Left renal pelvis (tissue), 4 donors: ENCODE data around the gene C1orf185. TPM values are rescaled to one million over a fixed set of nuclear protein-coding genes. Genes with fewer than 3 reads are reported as not detected.
"Not testable (repeated sequence)": the region's sequence is repeated elsewhere in the genome, so short reads cannot be mapped to it uniquely, and the experiment has no call there.

Experiments
- DNase-seq, 4 donors: peaks; one replicate each; pipeline ENCODE4 v3.0.0-alpha.2; 2013; ENCODE audit warnings: low read depth in 4 of 4, low spot score in 3 of 4
- polyA plus RNA-seq, 4 donors: library from polyadenylated mRNA; unstranded; fragments of 120-200 nt; gene quantifications; one replicate each; pipeline ENCODE4 v1.2.1, GENCODE V29; 2013; ENCODE audit not compliant: insufficient read length in 4 of 4

The C1orf185 gene
- polyA plus RNA-seq, result not detected

GRCh38 chr1:51101976-51102375 lies at the start of gene C1orf185:
Gene C1orf185 (plus strand): TSS chr1:51102228. CDS start chr1:51102234, 6 bp downstream.
- no peak for DNase-seq

DNA sequence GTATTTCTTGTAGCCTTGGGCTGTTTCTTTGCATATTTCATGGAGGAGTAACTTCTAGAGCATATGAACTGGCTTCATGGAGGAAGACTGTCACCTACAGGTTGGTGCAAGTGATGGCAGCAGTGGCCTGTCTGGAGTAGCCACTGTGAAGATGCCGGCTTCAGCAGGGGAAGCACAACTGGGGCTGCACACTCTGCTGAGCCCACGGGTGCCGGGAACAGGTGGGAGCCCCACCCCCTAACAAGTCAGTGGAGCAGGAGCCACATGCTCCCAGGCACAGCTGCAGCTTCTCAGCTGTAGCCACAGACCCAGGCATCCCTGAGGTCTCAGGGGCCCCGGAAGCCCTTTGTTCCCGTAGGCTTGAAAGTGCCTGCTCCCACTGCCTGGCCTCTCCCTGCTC lies 43.2 kb upstream of the C1orf185 start:
- no peak for DNase-seq

- DNase-seq, result no peak
Observed at GRCh38 chr1:51061231-51061918, 40.7 kb upstream of the C1orf185 start.

GRCh38 chr1:51063121-51063520 lies 38.9 kb upstream of the C1orf185 start:
- DNase-seq, result no peak

- DNase-seq, result no peak
Observed at GRCh38 chr1:51070011-51070410, 32.0 kb upstream of the C1orf185 start.

DNA sequence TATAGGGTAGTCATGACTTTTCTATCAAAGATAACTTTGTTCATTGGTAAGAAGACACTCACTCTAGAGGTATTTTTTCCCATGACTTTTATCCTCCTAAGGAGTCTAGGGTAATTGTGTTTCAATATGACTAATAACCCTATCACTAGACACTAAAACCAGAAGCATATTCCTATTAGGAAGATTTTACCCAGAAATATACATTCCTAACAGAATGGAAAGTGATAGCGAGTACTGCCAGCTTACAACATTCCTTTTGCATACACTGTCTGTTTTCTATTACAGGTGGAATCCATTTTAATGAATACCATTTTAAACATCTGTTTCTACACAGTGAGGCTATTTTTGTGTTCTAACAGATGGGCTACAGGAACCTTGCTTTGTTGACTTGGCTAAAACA lies 31.4 kb upstream of the C1orf185 start:
- no peak for DNase-seq

DNA sequence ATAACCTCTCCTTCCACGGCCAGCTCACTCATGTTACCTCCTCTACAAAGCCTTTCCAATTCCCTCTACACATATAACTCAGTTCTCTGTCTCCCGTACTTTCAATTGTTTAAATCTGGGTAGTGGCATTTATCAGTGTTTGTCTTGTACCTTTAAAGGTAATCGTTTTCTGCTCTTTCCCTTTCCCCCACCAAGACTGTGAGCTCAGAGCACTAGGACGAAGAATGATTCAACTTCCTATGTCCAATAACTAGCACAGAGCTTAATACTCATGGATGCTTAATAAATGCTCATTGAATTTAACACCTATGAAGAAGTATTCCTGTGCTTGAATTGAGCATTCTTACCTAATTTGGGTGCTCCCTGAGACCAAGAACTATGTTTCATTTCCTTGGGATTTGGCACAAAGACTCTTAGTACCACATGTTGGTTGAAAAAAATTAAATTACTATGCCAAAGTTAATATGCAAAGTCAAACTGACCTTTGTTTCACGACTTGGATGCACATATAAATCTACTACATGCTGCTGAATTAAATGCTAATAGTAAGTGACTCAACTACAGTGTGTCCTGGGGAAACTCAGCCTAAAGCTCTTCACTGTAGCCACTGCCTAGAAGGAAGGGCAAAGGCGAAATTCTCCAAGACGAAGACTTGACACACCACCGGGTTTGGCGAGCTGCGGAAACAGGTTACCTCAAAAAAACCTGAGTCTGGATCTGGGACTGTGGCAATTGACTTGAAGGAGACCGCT lies 30.6 kb upstream of the C1orf185 start:
- no peak for DNase-seq

DNA sequence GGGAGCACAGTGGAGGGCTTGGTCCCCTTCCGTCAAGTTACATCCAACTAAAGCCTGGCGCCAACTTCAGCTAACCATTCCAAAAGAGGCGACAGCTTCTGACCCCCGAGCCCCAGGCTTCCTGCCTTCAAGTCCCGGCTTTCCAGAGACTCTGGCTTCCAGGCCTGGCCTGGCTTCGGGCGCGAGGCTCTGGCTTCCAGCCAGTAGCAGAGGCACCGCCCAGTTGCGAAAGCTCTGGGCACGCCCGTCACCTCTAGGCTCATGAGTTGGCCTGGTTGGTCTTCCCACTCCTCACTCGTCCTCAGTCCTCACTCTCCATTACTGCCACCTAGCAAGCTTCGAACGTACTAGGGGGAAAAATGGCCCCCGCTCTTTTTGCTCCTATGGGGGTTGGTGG lies 30.0 kb upstream of the C1orf185 start:
- no peak for DNase-seq

- DNase-seq, result no peak
Observed at GRCh38 chr1:51072651-51073050, 29.4 kb upstream of the C1orf185 start.

GRCh38 chr1:51073456-51073855 lies 28.6 kb upstream of the C1orf185 start:
- DNase-seq, result no peak

DNA sequence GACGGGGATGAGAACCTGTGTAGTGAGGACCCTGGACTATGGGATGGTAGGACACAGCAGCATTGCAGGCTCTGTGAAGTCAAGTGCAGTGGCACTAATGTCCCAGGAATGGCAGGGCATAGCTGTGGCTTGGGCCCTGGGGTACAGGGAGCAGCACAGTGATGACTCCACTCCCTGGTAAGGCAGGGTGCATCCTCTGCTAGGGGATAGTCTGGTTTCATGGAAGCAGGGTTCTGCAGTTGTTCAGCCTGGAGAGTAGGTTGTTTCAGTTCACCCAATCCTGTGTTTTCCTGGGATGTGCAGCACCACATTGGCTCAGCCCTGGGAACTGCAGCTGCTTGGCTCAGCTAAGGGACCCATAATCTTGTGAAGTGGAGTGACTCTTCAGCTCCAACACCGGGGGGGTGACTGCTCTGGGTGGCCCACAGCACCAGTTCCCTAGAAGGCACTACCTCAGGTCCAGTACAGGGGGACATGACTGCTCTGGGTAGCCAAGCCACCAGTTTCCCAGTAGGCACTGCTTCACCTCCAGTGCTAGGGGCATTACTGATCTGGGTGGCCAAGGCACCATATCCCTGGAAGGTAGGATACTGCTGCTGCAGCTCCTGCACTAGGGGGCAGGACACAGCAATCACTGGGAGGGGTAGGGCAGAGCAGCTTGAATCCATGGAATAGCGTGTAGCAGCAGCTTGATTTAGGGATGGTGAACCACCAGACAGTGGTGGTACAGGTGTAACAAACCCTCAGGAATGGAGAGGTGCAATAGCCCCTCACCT lies 15.3 kb upstream of the C1orf185 start:
- DNase-seq, result no peak

DNA sequence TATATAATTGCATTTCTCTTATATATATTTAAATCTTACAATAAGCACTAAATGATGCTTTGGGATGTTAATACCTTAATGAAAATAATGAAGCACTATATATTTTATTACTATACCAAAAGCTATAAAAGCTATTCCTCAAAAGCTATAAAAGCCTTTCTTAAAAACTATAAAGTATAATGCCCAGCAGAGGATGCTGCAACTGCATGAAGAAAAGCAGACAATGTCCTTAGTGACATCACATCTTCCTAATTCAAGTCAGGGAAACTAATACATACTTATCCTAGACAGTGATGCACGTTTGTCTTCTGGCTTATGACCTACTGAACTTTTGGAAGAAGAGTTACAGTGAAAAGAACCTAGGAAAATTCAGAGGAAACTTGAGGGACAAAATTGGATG lies 13.6 kb upstream of the C1orf185 start:
- DNase-seq, result no peak

GRCh38 chr1:51093581-51093980 lies 8.4 kb upstream of the C1orf185 start:
- DNase-seq, result no peak

- no peak for DNase-seq
Observed at GRCh38 chr1:51097171-51097570, 4.9 kb upstream of the C1orf185 start.

DNA sequence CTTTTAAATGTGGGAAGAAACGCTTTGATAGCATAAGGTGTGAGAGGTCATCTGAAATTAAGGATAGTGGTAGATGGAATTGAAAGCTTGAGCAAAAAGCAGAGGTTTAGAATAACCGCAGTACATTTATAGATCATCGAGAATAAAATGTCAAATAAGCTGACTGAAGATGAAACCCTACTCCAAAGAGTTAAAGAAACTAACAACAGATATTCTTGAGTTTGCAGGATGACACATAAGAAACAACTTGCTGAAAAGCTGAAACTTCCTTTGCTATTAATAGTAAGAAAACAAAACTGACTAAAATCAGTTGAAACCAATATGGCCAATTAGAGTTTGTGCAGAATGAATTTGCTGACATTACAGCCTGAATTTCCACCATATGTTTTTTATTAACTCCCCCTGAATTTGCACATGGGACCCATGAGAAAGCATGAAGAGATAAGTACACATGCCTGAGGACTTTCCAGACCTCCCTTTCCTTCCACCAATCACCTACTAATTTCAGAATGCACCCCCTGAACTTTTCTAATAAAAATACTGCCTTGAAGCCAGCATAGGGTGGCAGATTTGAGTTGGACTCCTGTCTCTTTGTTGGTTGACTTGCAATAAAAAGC lies 1.7 kb upstream of the C1orf185 start:
- DNase-seq, result no peak

- no peak for DNase-seq
Observed at GRCh38 chr1:51114137-51114536, 12.1 kb downstream of the C1orf185 start.

DNA sequence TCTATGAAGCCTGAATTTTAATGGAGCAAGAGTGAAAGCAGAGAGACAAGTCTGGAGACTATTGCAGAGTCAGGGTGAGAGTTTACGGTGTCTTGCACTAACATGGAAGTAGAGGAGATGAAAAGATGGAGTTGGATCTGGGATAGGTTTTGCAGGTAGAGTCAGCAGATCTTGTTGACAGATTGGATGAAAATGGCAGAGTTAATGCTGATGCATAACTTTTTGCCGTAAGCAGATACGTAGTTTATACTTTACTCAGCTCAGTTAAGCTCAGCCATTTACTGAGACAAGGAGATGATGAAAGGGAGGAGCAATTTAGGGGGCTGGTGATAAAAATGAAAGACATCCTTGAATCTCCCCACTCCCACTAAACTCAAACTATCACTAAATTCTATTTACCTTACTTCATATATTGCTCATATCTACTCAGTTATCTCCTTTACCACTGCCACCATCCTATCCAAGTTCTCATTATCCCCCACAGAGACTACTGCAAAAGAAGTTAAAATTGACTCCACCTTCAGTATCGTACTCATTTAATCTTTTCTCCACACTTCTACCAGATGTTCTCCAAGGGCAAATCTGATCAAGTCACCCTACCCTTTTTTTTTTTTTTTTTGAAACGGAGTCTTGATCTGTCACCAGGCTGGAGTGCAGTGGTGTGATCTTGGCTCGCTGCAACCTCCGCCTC lies 13.8 kb downstream of the C1orf185 start:
- DNase-seq, result no peak

- DNase-seq, result no peak
Observed at GRCh38 chr1:51119331-51119730, 17.3 kb downstream of the C1orf185 start.

DNA sequence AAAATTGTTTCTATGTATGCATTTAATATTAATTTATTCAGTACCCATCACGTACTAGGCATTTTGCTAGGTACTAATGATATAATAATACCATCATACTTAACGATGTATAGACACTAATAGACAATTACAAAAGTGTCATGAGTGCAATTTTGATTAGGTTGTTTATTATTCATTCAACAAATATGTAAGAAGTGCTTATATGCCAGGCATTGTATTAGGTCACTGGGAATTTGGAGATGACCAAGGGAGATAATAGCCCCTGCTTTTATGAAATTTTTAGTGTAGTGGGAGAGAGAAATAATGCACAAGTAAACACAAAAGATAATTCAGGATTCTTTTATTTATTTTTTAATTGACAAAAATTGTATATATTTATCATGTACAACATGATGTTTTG lies 18.6 kb downstream of the C1orf185 start:
- DNase-seq, result no peak

GRCh38 chr1:51127152-51127551 lies 25.1 kb downstream of the C1orf185 start:
- not testable (repeated sequence) for DNase-seq
